OCI-LY3 (cell line): ENCODE data around the gene CYTIP.

Experiments used
- H2AFZ ChIP-seq: fragments of 200-600, 300-600 bp; shearing (Covaris generic); 2 replicates; pipeline ENCODE4 v1.6.0; 2014; ENCODE audit warnings: antibody characterized with exemption, low read depth, low read length
- H3K27ac ChIP-seq: fragments of 200-600, 300-600 bp; sonication (generic); 2 replicates; pipeline ENCODE4 v1.5.1; 2014; ENCODE audit warnings: mild to moderate bottlenecking, low read length, moderate library complexity, mixed read lengths
- H3K27me3 ChIP-seq: fragments of 200-600, 300-600 bp; sonication (generic); 2 replicates; pipeline ENCODE4 v1.6.1; 2014; ENCODE audit warnings: low read depth, low read length, mixed read lengths
- H3K36me3 ChIP-seq: fragments of 200-600, 300-600 bp; sonication (generic); replicated peaks from 2 replicates; pipeline ENCODE3; 2014; ENCODE audit warnings: low read depth, low read length, mixed read lengths
- H3K4me1 ChIP-seq: fragments of 300-600, 200-600 bp; sonication (generic); 2 replicates; pipeline ENCODE4 v1.6.1; 2014; ENCODE audit warnings: low read length, mixed read lengths
- H3K4me2 ChIP-seq: fragments of 200-600, 300-600 bp; sonication (generic); 2 replicates; pipeline ENCODE4 v1.6.1; 2014; ENCODE audit warnings: low read length, mixed read lengths
- H3K4me3 ChIP-seq: fragments of 300-600, 200-600 bp; sonication (generic); 2 replicates; pipeline ENCODE4 v1.5.1; 2014; ENCODE audit warnings: antibody characterized with exemption, mild to moderate bottlenecking, low read length, moderate library complexity
- H3K79me2 ChIP-seq: fragments of 300-600, 200-600 bp; shearing (Covaris generic); 2 replicates; pipeline ENCODE4 v1.6.1; 2014; ENCODE audit warnings: mild to moderate bottlenecking, low read length, mixed read lengths
- H3K9ac ChIP-seq: fragments of 300-600, 200-600 bp; shearing (Covaris generic); 2 replicates; pipeline ENCODE4 v1.6.0; 2014; ENCODE audit warnings: mild to moderate bottlenecking, low read length, moderate library complexity
- H3K9me3 ChIP-seq: fragments of 200-600, 300-600 bp; shearing (Covaris generic); 2 replicates; pipeline ENCODE4 v1.6.1; 2014; ENCODE audit warnings: low read length, mixed read lengths; ENCODE audit not compliant: insufficient read depth
- H4K20me1 ChIP-seq: fragments of 200-600, 300-600 bp; sonication (generic); 2 replicates; pipeline ENCODE4 v1.6.1; 2016; ENCODE audit warnings: low read length, mixed read lengths; ENCODE audit not compliant: insufficient read depth
- EZH2phosphoT487 ChIP-seq: fragments of 200-600 bp; shearing (Covaris generic); IDR thresholded peaks from 2 replicates; pipeline ENCODE4 v1.6.1; 2018; ENCODE audit warnings: antibody characterized with exemption, mixed run types, low read depth
- TF ChIP-seq, protein P1 (sequence below): fragments of 200-600, 300-600 bp; sonication (generic); IDR thresholded peaks from 2 replicates; pipeline ENCODE4 v1.5.1; 2014; ENCODE audit warnings: antibody characterized with exemption, low read length, low read depth

CYTIP gene

DNA sequence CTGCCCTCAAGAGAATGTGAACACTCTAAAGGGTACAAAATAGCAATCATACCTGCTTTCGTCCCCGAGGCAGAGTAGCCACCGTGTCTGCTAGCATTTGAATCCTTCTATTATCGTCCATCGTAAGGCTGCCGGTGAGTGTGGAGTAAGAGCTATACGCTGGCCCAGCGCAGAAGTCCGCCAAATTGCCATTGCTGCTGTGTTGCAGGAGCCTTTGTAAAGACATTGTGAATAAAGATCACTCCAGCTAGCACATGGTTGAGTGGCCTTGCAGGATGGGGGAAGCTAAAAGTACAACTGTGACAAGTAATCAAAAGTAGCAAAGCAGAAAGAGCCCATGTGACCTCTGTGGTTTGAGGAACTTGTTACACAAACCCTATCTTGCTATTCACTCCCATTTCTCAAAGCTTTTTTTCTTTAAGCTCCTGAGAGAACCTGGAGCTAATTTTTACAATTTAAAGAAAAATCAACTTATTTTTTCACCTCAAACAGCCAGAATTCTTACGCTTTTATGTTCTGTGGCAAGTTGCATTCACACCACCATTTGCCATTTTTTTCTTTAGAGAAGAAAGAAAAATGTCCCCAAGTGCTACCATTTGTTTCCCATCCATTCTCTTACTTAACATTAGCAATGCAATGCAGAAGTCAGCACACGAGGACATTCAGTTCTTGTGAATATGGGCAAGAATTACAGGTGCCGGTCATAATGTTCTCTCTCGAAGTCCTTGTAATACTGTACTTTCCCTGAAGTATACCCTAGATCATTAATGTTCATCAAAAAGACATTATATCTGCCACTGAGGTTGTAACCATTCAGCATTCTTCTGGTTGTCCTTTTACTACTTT, at the start of gene CYTIP:
TSS of gene CYTIP (minus strand) at position 295 of the 846 bp plus-strand sequence. CDS start at position 226, 69 bp downstream.
- Histone ChIP-seq H3K79me2 (peaks cover 62% of the 10 kb centered on the region), H4K20me1 (0 out of 2 replicates have a peak, but pooled peaks cover 4% of the 10 kb centered on the region), H3K4me2 (peak within 1 kb of the TSS; percentile 99), H3K27ac (peak within 1 kb of the TSS; percentile 98), H3K27me3 (no peaks in the 10 kb centered on the region), H2AFZ (peak within 1 kb of the TSS; percentile 52; the same call in 1 of the 2 replicates), H3K9me3 (no peaks in the 10 kb centered on the region), H3K36me3 (peaks cover 30% of the 10 kb centered on the region), H3K4me3 (peak within 1 kb of the TSS; percentile 97), H3K9ac (peak within 1 kb of the TSS; percentile 98), H3K4me1 (peaks cover 35% of the 10 kb centered on the region)
- TF ChIP-seq, protein P1, sequence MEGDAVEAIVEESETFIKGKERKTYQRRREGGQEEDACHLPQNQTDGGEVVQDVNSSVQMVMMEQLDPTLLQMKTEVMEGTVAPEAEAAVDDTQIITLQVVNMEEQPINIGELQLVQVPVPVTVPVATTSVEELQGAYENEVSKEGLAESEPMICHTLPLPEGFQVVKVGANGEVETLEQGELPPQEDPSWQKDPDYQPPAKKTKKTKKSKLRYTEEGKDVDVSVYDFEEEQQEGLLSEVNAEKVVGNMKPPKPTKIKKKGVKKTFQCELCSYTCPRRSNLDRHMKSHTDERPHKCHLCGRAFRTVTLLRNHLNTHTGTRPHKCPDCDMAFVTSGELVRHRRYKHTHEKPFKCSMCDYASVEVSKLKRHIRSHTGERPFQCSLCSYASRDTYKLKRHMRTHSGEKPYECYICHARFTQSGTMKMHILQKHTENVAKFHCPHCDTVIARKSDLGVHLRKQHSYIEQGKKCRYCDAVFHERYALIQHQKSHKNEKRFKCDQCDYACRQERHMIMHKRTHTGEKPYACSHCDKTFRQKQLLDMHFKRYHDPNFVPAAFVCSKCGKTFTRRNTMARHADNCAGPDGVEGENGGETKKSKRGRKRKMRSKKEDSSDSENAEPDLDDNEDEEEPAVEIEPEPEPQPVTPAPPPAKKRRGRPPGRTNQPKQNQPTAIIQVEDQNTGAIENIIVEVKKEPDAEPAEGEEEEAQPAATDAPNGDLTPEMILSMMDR: no peak
- no peak for TF ChIP-seq EZH2phosphoT487

DNA sequence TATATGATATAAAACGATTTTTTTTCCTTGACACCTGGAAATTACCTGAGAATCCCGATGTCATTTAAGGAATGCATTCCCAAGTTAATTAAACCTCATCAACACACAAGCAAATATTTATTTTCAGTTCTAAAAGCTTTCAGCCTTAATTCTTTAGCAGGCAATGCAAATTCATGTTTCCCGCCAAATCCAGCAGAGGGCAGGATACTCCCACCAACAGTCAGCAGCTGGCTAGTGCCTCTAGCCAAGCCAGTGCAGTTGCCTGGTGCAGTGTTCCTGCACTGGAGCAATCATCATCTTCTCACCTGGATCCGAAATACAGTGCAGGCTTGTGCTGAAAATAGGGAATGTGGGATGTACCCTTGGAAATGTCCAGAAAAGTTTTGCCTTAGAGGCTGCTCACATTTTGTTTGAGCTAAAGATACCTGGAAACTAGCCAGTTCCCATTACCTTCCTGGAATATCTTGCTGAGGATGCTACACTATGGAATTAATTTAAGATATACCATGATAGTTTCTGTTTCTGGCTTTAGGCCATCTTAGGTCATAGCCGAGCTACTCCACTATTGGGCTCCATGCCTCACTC, 48.4 kb upstream of the CYTIP start:
- no peak overlapping the region for H3K4me2 ChIP-seq
- H3K27me3 ChIP-seq: peaks cover 20% of the 10 kb centered on the region
- H4K20me1 ChIP-seq: no peaks in the 10 kb centered on the region
- H3K9ac ChIP-seq: no peak overlapping the region
- H3K36me3 ChIP-seq: no peaks in the 10 kb centered on the region
- no peaks in the 10 kb centered on the region for H3K9me3 ChIP-seq
- no peak for TF ChIP-seq EZH2phosphoT487
- TF ChIP-seq, protein P1: peak; percentile 85
- H3K4me1 ChIP-seq: peaks cover 22% of the 10 kb centered on the region
- H2AFZ ChIP-seq: no peak overlapping the region
- no peaks in the 10 kb centered on the region for H3K79me2 ChIP-seq
- H3K27ac ChIP-seq: no peak overlapping the region
- no peak overlapping the region for H3K4me3 ChIP-seq

DNA sequence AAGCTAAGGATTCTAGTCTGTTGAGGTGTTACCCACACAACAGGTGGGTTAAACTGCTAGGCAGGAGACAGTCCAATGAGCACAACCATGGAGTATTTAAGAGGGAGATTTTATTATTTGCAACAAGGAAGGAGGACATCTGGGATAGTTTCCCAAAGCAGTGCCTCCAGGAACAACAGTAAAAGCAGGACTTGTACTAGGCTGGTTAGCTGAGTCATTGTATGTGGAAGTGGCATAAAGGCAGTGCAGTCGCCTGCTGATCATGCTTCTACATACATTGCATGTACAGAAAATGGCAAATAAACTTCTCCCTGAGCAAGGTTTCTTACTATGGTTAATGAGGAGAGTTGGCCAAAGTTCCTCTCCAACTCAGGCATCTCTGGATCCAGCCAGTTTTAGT, 46.1 kb upstream of the CYTIP start:
- H3K27me3 ChIP-seq: peaks cover 20% of the 10 kb centered on the region
- peaks cover 24% of the 10 kb centered on the region for H3K4me1 ChIP-seq
- TF ChIP-seq, protein P1: no peak
- TF ChIP-seq EZH2phosphoT487: no peak
- H3K4me3 ChIP-seq: no peak overlapping the region
- H3K27ac ChIP-seq: no peak overlapping the region
- H3K9ac ChIP-seq: no peak overlapping the region
- no peak overlapping the region for H2AFZ ChIP-seq
- no peaks in the 10 kb centered on the region for H3K36me3 ChIP-seq
- H3K4me2 ChIP-seq: no peak overlapping the region
- H3K79me2 ChIP-seq: no peaks in the 10 kb centered on the region
- H3K9me3 ChIP-seq: no peaks in the 10 kb centered on the region
- H4K20me1 ChIP-seq: no peaks in the 10 kb centered on the region

DNA sequence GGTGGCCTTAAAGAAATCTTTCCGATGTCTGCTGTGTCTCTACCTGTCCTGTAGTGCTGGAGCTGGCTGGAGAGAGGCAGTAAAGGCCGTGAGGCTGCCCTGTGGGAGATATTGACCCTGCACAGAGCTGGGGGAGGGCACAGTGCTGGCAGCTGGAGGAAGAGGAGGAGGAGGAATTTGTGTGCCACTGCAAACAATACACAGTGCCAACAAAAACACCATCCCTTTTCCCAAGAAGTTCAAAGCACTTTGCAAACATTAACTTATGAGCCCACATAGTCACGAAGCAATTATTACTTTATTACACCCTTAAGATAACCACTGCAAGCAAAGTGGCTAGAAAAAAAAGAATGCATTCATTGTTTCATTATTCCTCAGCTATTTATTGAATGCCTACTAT, 45.0 kb upstream of the CYTIP start:
- Histone ChIP-seq H3K4me3 (peak overlapping the region; percentile 51), H3K27me3 (peaks cover 20% of the 10 kb centered on the region), H3K4me2 (peak overlapping the region; percentile 70), H3K4me1 (peaks cover 24% of the 10 kb centered on the region), H3K9me3 (no peaks in the 10 kb centered on the region), H3K36me3 (no peaks in the 10 kb centered on the region), H4K20me1 (no peaks in the 10 kb centered on the region), H3K27ac (no peak overlapping the region), H3K79me2 (no peaks in the 10 kb centered on the region), H3K9ac (peak overlapping the region; percentile 4; the same call in 1 of the 2 replicates), H2AFZ (peak overlapping the region; percentile 12; the same call in 1 of the 2 replicates)
- TF ChIP-seq, protein P1: no peak
- no peak for TF ChIP-seq EZH2phosphoT487
